NCI-H345 treated with DMSO at 0.1 percent for 48 hours (cell line): Measurements from ENCODE around the gene BAMBI.

ENCODE experiments used
- DNase-seq: peaks from one replicate; lab custom pipeline; 2025; ENCODE audit not compliant: unreplicated experiment; lab: John Stamatoyannopoulos, UW

BAMBI gene

GRCh38 chr10:28674782-28675181 is 2.5 kb upstream of the BAMBI start:
- DNase-seq = no peak

GRCh38 chr10:28676326-28676967 is 874 bp upstream of the BAMBI start:
- DNase-seq = no peak

DNA sequence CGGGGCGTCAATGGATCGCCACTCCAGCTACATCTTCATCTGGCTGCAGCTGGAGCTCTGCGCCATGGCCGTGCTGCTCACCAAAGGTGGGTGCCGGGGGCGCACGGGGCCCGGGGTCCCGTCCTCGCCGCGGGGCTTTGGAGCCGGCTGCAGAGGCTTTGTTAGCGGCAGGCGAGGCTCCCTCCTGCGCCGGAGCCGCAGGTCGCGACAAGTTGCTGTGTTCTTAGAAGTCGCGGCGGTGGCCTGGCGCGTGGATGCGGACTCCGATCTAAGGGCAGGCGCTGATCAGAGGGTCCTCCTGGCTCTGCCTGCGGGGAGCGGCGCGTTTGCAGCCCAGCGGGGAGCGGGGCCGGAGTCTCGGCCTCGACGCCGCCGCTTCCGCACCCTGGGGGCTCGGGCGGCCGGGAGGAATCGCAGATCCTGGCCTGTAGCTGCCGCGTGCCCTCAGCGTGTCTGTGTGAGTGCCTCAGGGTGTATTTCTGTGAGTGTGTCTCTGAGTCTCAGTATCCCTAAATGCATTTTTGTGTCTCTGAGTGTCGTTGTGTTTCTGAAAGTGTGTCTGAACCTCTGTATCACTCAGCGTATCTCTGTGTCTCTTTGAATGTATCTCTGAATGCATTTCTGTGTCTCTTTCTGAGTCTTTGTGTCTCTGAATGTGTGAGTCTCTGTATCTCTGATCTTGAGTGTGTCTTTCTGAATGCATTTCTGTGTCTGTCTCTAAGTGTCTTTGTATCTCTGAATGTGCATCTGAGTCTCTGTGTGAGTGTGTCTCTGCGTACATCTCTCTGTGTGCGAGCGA is 766 bp downstream of the BAMBI start:
- DNase-seq = no peak

DNA sequence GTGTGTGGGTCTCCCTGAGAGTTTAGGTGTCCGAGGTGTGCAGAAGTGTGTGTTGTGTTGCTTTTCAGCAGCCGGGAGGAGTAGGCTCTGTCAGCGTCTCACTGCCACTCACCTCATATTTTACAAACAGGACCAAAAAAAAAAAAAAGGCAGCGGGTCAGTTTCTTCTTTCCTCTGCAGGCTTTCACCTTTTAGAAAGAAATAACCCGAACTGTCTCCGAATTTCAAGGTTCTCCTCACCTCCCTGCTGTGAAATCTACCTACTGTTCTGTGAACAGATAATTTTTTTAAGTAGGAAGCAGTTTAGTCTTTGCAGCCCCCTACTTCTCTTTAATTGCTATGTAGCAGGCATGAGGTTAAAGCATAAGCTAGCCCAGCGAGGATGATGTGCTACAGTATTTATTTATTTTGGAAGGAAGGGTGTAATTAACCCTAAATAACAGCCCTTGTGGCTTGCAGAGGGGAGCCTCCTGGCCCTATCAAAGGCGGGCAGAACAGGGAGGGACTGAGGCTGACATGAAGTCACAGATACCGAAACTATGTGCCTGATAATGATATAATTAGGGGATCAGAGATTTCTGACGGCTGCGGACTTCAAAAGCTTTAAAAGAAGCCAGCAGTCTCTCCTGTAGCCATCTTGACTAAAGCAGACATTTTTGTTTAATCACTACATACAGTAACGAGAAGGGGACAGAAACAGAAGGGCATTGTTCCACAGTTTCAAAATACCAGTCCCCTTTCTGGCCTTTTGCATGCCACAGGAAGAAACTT is 1.6 kb downstream of the BAMBI start:
- no peak for DNase-seq

DNA sequence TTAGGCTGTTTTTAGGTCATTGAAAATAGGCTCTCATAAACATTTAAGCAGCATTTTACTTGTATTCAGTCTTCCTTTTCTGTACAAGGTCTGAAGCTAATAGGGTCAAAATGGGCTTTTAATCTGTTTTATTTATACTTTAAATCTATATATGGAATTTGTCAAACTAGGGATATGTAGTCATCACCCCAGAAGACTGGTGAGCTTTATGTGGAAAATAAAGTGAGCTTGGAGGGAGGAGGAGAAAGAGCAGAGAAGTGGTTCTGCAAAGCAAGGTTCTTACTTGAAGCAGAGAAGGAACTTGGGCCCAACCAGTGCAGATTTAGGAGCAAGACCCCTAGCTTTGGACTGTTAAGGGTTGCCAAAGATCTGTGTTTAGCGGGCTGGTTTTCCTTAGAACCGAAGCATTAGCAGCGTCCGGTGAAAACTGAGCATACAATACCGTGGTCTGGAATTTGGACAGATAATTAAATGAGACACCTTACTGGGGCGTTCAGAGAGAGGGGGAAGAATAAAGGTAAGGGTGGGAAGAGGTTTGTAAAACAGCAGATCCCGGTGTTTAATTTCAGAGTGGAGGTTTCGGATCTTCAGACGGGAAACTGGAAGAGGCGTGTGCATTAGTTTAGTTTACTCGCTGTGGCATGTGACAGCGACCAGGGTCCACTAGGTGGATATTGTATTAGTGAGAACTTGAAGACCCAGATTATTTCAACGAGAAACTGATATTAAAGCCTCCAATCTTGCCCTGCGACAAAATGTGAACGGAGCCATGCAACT is 2.4 kb downstream of the BAMBI start:
- no peak for DNase-seq

DNA sequence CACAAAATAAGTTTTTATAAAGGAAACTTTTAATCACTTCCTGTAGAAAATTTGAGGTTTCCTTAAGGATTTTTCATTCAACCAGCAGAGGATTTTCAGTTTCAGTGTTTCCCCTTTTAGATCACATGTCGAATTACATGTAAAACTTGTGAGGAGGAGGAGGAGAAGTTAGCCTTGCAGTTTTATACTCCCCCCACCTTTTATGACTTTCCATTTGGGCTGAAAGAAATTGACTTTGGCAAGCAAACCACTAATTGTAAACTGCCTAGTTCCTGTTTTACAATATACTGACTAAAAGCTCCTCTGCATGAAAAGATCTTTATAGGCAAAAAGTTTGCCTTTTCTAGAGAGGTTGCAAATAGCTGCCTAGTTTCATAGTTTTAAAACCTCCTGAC is 3.0 kb downstream of the BAMBI start:
- DNase-seq = no peak

- no peak for DNase-seq
Observed at GRCh38 chr10:28681291-28681763, 4.0 kb downstream of the BAMBI start.

DNA sequence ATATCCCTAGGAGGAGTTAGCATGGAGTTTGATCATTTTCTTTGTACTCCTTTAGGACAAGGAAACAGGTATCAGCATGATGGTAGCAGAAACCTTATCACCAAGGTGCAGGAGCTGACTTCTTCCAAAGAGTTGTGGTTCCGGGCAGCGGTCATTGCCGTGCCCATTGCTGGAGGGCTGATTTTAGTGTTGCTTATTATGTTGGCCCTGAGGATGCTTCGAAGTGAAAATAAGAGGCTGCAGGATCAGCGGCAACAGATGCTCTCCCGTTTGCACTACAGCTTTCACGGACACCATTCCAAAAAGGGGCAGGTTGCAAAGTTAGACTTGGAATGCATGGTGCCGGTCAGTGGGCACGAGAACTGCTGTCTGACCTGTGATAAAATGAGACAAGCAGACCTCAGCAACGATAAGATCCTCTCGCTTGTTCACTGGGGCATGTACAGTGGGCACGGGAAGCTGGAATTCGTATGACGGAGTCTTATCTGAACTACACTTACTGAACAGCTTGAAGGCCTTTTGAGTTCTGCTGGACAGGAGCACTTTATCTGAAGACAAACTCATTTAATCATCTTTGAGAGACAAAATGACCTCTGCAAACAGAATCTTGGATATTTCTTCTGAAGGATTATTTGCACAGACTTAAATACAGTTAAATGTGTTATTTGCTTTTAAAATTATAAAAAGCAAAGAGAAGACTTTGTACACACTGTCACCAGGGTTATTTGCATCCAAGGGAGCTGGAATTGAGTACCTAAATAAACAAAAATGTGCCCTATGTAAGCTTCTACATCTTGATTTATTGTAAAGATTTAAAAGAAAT is 4.8 kb downstream of the BAMBI start:
- no peak for DNase-seq

DNA sequence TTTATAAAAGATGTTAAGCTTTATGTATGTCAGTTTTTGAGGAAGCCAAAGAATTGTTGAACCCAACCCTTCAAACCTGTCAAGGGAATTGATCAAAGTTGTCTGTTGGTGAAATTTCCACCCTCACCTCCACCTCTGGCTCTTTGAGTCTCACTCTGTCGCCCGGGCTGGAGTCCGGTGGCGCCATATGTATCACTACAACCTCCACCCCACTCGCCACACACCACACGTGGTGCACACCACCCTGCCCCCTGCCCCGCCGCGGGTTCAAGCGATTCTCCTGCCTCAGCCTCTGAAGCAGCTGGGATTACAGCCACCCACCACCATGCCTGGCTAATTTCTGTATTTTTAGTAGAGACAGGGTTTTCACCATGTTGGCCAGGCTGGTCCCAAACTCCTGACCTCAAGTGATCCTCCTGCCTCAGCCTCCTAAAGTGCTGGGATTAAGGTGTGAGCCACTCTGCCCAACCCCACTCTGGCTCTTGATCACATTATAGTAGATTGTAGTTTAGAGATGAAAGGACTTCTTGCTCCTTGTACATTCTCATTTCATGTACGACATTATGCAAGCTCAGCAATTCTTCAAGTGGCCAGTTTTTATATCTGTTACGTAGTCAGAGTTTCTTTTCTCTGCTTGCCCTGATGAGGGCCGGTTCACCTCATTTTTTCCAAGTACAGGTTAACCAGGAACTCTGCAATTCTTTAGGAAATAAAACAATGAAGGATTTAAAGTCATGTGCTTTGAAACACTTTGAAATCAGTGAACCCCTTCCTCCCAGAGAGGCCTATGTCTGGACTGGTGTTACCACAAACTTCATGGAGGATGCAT is 7.0 kb downstream of the BAMBI start:
- no peak for DNase-seq

DNA sequence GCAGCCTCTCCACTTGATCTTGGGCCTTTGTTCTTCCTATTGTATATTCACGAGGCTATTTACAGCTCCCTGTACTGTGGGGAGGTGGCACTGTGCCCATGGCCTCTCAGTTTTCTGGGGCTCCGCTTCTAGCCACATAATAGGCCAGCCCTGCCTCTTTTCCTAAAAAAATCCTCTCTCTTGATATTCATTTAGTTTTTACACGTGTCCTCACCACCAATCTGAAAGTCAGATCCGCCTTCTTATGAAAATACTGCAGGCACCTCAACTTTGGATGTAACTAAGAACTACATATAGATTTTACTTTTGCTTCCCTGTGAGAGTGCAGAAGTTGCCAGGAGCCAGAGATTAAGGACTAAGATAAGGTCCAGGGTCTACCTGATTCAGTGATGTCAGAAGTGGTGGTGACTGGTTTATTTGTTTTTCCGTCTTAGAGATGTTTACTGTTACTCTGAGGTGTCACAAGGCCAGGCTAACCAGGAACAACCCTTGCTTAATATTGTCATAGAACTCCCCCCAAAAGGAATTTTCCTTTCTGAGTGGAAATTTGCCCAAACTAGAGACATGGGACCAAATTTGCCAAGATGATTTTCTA is 7.8 kb downstream of the BAMBI start:
- DNase-seq = no peak

DNA sequence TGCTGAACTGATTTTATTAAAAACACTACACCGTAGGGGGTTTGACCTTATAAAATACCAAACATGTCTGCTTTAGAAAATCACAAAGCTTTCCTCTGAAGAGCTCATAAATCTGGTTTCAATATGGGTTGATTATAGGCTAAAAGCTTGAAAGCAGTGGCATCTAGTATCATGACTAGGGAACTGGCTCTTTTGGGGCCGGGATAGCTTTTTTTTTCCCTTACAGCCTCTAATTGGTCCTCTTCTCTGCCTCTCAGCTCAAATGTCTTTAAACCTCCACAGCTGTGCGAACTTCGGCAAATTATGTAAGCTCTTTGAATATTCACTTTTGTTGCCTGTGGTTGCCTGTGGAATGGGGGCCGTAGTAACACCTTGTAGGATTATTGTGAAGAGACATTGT is 8.4 kb downstream of the BAMBI start:
- no peak for DNase-seq

DNA sequence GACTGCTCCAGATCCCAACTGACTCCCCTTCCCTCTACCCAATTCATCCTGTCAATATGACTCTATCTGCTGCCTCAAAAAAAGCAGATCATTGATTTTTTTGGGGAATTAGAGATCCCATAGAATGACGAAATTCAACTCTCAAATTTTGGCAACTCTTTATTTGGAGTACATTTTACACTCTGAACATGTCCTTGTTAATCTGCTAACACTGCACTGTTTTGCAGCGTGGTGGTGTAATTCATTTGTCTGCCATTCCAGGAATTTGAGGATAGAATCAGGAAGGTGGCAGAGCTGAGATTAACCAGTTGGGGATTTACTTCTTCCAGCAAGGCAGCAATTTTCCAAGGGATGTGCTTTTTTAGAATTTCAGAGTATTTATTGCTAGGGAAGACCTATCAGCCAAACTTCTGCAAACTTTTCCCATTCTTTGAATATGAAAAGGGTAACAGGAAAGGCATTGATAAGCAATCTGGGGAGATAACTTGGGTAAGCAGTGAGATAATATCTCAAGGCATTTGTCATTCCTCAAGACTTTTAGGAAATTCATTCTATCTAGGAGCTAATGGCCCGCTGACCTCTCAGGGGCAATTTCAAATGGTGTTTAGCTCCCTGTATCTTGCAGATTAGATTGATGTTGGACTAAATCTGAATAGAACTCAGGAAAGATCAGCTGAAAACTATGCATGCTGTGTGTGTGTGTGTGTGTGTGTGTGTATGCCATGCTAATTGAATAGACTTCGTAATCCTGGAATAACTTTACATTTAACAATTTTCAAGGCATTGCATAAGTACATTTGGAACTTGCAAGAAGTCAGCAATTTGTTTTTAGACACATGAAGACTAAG is 9.7 kb downstream of the BAMBI start:
- no peak for DNase-seq

GRCh38 chr10:28687683-28688001 is 10.3 kb downstream of the BAMBI start:
- DNase-seq = no peak

DNA sequence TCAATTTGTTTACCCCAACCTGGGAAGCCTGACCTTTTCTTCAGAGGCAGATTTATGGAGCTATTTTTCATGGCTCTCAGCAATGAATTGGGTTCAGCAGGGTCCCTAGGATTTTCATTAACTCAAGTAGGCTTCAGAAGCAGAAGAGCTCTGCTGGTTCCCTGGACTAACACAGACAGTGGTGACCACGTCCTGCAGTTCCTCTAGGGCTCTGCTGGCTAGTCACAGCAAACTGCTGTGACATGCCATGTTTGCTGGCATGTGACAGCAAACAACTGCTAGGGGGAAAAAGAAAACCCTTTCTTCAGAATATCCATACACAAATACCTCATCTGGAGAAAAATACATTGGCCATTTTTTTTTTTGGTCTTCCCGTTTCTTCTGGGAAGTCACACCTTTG is 13.2 kb downstream of the BAMBI start:
- DNase-seq = no peak

DNA sequence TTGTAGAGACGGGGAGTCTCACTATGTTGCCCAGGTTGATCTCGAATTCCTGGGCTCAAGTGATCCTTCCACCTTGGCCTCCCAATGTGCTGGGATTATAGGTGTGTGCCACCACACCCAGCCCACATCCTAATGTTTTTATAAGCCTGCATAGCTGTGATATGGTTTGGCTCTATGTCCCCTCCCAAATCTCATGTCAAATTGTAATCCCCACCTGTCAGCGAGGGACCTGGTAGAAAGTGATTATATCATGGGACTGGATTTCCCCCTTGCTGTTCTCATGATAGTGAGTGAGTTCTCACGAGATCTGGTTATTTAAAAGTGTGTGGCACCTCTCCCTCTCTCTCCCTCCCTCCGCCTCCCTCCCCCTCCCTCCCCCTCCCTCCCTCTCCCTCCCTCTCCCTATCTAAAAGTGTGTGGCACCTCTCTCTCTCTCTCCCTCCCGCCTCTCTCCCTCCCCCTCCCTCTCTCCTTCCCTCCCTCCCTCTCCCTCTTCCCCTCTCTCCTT is 13.9 kb downstream of the BAMBI start:
- DNase-seq = no peak

DNA sequence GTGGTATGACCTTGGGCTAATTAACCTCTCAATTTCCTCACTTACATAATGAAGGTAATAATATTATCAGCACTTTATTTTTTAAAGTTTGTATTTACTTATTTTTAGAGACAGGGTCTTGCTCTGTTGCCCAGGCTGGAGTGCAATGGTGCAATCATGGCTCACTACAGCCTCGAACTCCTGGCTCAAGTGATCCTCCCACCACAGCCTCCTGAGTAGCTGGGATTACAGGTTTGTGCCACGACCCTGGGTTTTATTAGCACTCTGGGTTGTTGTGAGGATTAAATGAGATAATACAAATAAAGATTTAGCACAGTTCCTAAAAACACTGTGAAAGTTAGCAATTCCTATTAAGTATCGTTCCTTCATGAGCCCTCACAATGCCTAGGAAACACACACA is 14.7 kb downstream of the BAMBI start:
- DNase-seq = no peak

DNA sequence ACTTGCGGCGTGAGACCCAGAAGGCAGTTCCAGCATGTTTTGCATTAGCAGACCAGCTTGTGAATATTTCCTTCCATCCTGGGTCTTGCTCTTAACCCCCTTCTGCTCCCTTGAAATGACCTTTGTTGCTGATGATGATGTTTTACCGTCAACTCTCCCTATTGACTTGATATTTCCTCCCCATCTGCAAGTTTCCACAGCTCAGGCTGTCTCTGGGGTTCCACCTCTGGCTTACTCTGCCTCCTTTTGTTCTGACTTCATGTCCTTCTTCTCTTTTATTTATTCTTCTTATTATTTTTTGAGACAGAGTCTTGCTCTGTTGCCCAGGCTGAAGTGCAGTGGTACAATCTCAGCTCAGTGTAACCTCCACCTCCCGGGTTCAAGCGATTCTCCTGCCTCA is 17.2 kb downstream of the BAMBI start:
- no peak for DNase-seq

- no peak for DNase-seq
Observed at GRCh38 chr10:28698075-28698474, 20.8 kb downstream of the BAMBI start.
